NCI-H774 (cell line): Measurements from ENCODE around the gene SSBP3.
"Not testable (repeated sequence)": the region's sequence is repeated elsewhere in the genome, so short reads cannot be mapped to it uniquely, and the experiment has no call there.

Experiments used
- DNase-seq: peaks from one replicate; lab custom pipeline; 2025; lab: John Stamatoyannopoulos, UW

SSBP3 gene

DNA sequence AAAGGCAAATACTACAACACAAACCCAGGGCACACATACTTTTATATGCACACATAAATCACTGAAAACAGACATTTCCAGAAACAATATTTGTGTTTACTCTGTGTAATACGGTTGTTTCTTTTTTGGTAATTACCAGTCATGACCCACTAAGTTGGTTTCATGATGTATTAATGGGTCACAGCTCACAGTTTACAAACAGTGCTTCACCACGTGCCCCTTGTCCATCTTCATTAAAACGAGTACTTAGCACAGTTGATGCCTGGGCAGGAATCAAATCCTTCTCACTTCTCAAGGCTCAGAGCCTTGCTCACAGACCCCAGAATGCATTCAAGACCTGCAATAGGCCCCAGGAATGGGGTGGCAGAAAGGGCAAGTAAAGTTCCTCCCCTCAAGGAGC lies 13.8 kb downstream of the SSBP3 start:
- no peak for DNase-seq

DNA sequence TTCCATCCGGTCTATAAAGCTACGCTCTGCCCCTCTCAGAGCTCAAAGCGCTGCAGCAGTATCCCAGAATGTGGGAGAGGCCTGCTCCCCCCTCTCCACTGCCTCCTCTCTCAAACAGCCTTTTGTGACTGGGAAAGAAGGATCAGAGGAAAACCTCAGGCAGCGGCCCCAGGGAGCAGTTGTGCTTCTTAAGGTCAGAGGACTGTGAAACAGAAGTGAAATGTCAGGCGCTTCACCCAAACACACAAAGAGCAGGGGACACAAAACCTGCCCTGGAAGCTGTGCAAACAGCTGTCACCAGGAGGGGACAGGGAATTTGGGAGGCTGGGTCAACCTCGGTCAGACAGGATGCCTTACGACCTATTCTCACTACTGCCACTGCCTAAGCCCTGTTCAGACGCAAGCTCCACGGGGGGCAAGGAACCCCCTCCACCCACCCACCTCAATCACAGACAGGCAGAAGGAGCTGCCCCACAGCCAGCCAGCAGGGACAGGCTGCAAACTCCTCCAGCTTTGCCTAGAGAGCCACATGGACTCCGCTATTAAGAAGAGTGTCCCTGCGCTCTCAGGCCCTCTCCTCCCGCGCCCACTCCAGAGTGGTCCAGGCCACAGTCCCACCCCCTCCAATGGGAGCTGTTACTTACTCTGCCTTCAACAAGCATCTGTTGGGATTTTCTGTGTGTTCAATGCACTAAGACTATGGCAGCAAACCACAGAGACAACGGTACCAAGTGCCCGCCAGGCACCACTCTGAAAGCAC lies 14.6 kb downstream of the SSBP3 start:
- no peak for DNase-seq

DNA sequence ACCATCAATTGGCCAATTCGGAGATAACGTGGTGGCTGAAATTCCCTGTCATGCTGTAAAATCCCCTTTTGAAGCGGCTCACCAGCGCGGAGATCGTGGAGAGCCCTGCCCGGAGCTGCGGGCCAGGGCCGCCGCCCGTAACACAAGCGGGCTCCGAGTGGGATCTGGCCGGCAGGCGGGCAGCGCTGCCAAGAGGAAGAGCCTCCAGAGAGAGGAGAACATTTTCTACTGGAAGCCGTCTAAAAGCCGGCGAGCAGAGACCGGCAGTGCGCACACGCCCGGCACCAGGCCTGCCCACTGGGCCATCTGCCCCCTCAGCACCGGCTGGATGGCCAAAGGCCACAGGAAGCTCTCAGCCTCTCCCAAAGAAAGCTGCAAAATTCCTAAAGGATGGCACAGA lies 15.5 kb downstream of the SSBP3 start:
- no peak for DNase-seq

- DNase-seq = not testable (repeated sequence)
Observed at GRCh38 chr1:54389608-54390007, 16.6 kb downstream of the SSBP3 start.

DNA sequence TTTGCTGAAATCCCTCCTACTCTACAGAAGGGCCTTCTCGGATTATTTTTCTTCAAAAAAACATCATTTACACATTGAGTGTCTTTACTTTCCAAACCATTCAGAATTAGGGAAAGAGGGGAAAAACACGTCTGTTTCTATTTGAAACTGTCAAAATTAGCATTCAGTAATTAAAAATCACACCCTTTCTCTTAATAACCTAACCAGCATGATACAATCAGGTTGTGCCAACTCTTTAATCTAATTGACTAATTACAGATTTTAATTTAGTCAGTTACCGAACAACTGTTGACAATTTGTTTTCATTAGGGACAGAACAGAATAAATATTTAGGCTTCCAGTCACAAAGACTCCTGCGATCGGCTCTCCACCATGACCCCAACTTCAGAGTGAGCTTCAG lies 18.8 kb downstream of the SSBP3 start:
- DNase-seq = no peak

DNA sequence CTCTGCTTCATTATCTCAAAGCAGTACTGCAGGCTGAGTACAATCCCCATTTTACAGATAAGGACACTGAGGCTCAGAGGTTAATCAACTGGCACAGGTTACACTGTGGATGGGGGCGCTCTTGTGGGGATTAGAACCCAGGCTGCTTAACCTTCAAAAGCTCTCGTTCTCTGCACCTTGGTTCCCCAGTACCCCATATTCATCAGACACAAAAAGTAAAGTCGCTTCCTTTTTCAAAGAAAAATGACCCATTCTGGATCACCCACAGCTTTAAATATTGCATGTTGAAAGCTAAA lies 20.5 kb downstream of the SSBP3 start:
- DNase-seq = no peak

GRCh38 chr1:54384918-54385726 lies 21.1 kb downstream of the SSBP3 start:
- DNase-seq = no peak

- DNase-seq = no peak
Observed at GRCh38 chr1:54384471-54384870, 21.7 kb downstream of the SSBP3 start.

DNA sequence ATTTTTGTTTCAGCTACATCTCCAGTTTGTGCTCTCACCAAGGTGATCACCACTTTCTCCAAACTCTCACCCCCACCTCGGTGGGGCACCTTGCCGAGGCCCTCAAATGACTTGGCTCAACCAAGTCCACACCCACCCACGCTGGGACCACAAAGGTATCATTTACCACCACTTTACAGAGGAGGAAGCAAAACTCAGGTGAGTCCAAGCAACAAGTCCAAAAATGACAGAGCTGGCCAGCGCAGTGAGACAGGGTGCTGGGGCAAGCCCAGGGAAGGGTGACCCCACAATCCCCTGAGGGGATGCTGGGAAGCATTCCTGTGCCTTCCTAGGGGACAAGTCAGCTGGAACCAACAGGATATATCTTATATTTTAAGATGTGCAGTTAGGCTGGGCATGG lies 24.7 kb downstream of the SSBP3 start:
- no peak for DNase-seq

GRCh38 chr1:54380290-54380882 lies 25.8 kb downstream of the SSBP3 start:
- DNase-seq = no peak

DNA sequence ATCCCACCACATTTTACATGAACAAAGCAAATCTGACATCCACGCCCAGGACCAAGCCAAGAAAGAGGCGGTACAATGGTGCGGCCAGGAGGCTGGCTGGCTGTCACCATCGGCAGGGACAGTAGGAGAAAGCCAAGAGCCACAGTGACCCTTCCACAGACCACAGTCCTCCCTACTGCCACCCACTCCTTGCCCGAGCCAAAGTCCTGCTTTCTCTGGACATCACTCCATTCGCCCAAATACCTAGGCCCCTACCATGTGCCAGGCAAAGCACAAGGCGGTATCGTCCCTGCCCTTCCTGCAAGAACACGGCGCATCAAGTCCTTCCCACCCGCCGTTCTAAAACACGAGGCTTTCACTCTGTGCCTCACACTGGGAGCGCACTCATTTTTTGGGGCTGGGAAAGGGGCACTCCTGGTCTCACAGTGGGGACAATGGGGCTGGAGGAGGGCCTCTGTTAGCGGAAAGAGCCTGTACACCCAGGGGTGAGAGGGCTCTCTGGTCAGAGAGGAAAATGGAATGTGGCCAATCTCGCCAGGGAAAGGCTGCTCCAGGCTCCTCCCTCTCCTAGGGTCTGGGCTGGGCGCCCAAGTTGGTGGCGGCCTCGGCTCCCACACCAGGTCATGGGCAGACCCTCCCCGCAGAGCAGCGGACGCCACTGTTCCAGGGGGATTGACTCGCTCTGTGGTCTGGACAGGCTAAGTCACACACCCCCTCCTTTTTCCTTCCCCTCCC lies 26.5 kb downstream of the SSBP3 start:
- no peak for DNase-seq

GRCh38 chr1:54378874-54379554 lies 27.2 kb downstream of the SSBP3 start:
- DNase-seq = no peak

- no peak for DNase-seq
Observed at GRCh38 chr1:54378157-54378873, 27.9 kb downstream of the SSBP3 start.

GRCh38 chr1:54377040-54377691 lies 29.0 kb downstream of the SSBP3 start:
- DNase-seq = no peak

DNA sequence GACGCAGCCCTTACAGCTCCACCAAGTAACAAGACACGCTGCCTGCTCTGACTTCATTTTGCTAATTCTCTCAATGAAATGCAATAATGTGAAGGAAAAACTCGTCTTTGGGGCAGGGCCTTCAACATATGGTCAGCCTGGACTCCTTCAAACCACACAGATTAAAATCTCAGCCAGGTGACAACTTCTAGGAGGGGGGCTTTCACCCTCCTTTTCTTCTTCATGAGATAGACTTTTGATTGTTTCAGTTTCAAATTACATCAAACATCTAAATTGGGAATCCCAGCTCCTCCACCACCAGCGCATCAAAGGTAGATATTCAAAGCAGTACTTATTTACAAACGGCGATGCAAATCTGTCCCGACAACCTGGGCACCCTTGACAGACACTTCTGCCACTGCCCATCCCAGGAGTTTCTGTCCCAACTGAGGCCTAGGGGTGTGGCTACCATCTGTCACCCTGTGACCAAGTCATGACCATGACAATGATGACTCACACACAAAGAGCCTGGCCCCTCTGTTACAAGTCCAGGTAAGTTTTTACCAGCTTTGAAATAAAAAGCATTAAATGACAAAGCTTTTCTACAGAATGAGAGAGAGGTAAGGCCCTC lies 29.7 kb downstream of the SSBP3 start:
- DNase-seq = no peak

GRCh38 chr1:54375712-54376429 lies 30.3 kb downstream of the SSBP3 start:
- no peak for DNase-seq

GRCh38 chr1:54375298-54375697 lies 30.9 kb downstream of the SSBP3 start:
- DNase-seq = no peak

DNA sequence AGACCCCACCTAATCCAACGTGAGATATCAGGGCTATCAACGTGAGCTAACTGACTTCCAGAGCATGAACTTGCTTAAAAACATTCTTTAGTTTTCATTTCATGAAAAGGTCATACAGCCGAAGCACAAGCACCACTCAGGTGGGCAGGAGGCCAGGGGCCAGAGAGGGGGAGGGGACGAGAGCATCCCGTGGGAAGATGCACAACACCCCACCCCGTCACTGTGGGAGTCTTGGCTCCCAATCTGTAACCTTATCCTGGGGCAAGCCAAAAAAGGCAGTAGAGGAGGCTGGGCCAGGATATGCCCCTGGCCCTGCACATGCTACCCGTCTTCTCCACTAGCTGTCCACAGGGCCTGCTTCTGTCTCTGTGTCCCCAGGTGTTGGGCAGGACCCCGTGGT lies 31.4 kb downstream of the SSBP3 start:
- DNase-seq = no peak

DNA sequence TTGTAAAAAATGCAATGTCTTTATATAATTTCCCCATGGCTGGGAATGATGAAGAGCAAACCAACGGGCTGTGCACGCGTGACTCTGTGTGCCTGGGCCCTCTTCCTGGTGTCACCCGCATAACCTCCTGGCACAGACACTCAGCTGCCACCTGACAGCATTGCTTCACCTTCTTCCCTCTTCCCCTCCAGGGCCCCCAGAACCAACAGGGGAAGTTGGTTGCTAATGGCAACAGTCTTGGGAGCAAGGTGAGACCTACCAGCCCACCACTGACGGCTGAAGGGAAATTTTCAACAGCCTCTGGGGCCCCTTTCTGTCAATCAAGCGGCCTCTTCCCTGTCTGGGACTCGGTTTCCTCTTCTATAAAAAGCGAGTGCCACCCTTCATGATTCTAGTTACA lies 33.2 kb downstream of the SSBP3 start:
- DNase-seq = no peak

GRCh38 chr1:54371942-54372275 lies 34.3 kb downstream of the SSBP3 start:
- no peak for DNase-seq
